B cell (primary cell): ENCODE measurements around the gene LRP5. TPM values are rescaled to one million over a fixed set of nuclear protein-coding genes. Genes with fewer than 3 reads are reported as not detected.

Experiments
- ATAC-seq: fragments of 200-7000 bp; cut with Tn5 transposase; one replicate; pipeline ENCODE4 v1.10.0; 2021; ENCODE audit warnings: low read depth, mild to moderate bottlenecking, moderate number of reproducible peaks, moderate library complexity
- CTCF ChIA-PET: fragments of 350-600 bp; sonication (Branson Sonifier 250); formaldehyde crosslinking; loops from one replicate; lab custom pipeline; 2021; ENCODE audit warnings: antibody characterized with exemption, inconsistent platforms; lab: Charles Lee
- POLR2A ChIA-PET: fragments of 350-600 bp; sonication (Branson Sonifier 250); formaldehyde crosslinking; loops from one replicate; lab custom pipeline; 2021; ENCODE audit warnings: antibody characterized with exemption; lab: Charles Lee
- DNase-seq: peaks from one replicate; pipeline ENCODE4 v3.0.0; 2013
- H2AFZ ChIP-seq: 2 replicates; pipeline ENCODE4 v1.6.1; 2012; ENCODE audit warnings: mild to moderate bottlenecking, low read depth, low read length; ENCODE audit not compliant: insufficient read depth, poor library complexity, severe bottlenecking
- H3K27ac ChIP-seq, 2 donors: 1 replicate in 1 of 2; 2 replicates in 1 of 2; pipeline ENCODE4 v1.5.1; 2012 to 2013; ENCODE audit warnings: low read length in 2 of 2, mild to moderate bottlenecking in 2 of 2, moderate library complexity in 1 of 2
- H3K27me3 ChIP-seq, 4 experiments: fragments of 200-600 bp in 1 of 4; sonication (generic) in 1 of 4; replicated peaks in 1 of 4; 1 replicate in 2 of 4; 2 replicates in 2 of 4; pipeline versions ENCODE4 v1.6.1 to v1.7.0; 2013 to 2016; ENCODE audit warnings: low read length in 3 of 4, mild to moderate bottlenecking in 2 of 4, mixed read lengths in 1 of 4, moderate library complexity in 1 of 4; ENCODE audit not compliant: insufficient read depth in 4 of 4, control insufficient read depth in 3 of 4; ENCODE audit errors: control extremely low read depth in 1 of 4
- H3K36me3 ChIP-seq, 2 experiments: replicated peaks in 1 of 2; 1 replicate in 1 of 2; 2 replicates in 1 of 2; pipeline versions ENCODE4 v1.6.1 to v1.7.1; 2013; ENCODE audit warnings: low read length in 1 of 2; ENCODE audit not compliant: insufficient read depth in 2 of 2, control insufficient read depth in 1 of 2; ENCODE audit errors: control extremely low read depth in 1 of 2, extremely low read depth in 1 of 2
- H3K4me1 ChIP-seq, 2 donors: fragments of 200-600 bp in 1 of 2; sonication (generic) in 1 of 2; 1 replicate in 1 of 2; 2 replicates in 1 of 2; pipeline versions ENCODE4 v1.5.1 to v1.6.1; 2013 to 2017; ENCODE audit warnings: low read length in 2 of 2; ENCODE audit not compliant: control insufficient read depth in 2 of 2, insufficient read depth in 2 of 2
- H3K4me2 ChIP-seq: replicated peaks from 2 replicates; pipeline ENCODE3; 2012; ENCODE audit warnings: mild to moderate bottlenecking, low read depth, low read length; ENCODE audit not compliant: poor library complexity, severe bottlenecking
- H3K4me3 ChIP-seq, 5 experiments: fragments of 200-600 bp in 1 of 5; sonication (generic) in 1 of 5; 1 replicate in 3 of 5; 2 replicates in 2 of 5; pipeline versions ENCODE4 v1.5.1 to v1.7.0; 2011 to 2016; ENCODE audit warnings: low read length in 4 of 5, mild to moderate bottlenecking in 4 of 5, low read depth in 2 of 5, control low read depth in 1 of 5, moderate library complexity in 1 of 5; ENCODE audit not compliant: insufficient read depth in 1 of 5; ENCODE audit errors: control extremely low read depth in 1 of 5, extremely low read depth in 1 of 5
- H3K79me2 ChIP-seq: fragments of 200-600 bp; sonication (generic); one replicate; pipeline ENCODE4 v1.6.0; 2016; ENCODE audit warnings: low read length; ENCODE audit not compliant: control insufficient read depth, insufficient read depth
- H3K9ac ChIP-seq: fragments of 200-600 bp; sonication (generic); 2 replicates; pipeline ENCODE4 v1.6.1; 2017; ENCODE audit warnings: mild to moderate bottlenecking, low read length, moderate library complexity
- H3K9me3 ChIP-seq, 3 donors: one replicate each; pipeline versions ENCODE4 v1.6.1 to v1.7.1; 2013; ENCODE audit warnings: low read length in 2 of 3; ENCODE audit not compliant: control insufficient read depth in 2 of 3, insufficient read depth in 1 of 3; ENCODE audit errors: control extremely low read depth in 1 of 3
- H4K20me1 ChIP-seq: 2 replicates; pipeline ENCODE4 v1.6.0; 2012; ENCODE audit warnings: mild to moderate bottlenecking, low read length; ENCODE audit not compliant: insufficient read depth, control insufficient read depth, poor library complexity, severe bottlenecking
- H3K27ac Mint-ChIP-seq: one replicate; pipeline ENCODE4 v1.8.0; 2021; ENCODE audit warnings: mixed read lengths
- H3K27me3 Mint-ChIP-seq: one replicate; pipeline ENCODE4 v1.8.0; 2021; ENCODE audit warnings: mixed read lengths
- H3K4me1 Mint-ChIP-seq: one replicate; pipeline ENCODE4 v1.8.0; 2021; ENCODE audit warnings: mixed read lengths
- H3K4me3 Mint-ChIP-seq: one replicate; pipeline ENCODE4 v1.8.0; 2021; ENCODE audit warnings: mixed read lengths
- H3K9me3 Mint-ChIP-seq: one replicate; pipeline ENCODE4 v1.8.0; 2022; ENCODE audit warnings: mixed read lengths; ENCODE audit not compliant: insufficient read depth
- CTCF ChIP-seq: fragments of 200-600 bp; IDR thresholded peaks from one replicate; pipeline ENCODE4 v1.8.0; 2022; ENCODE audit warnings: antibody characterized with exemption, mild to moderate bottlenecking
- EZH2 ChIP-seq: IDR thresholded peaks from 2 replicates; pipeline ENCODE4 v1.6.1; 2012; ENCODE audit warnings: borderline replicate concordance, low read depth, mild to moderate bottlenecking, moderate library complexity, low read length; ENCODE audit not compliant: insufficient read depth, poor library complexity, severe bottlenecking
- WGBS: methylation state at CpG from one replicate; pipeline ENCODE4 v1.1.5; 2013; ENCODE audit warnings: missing lambda C conversion rate; ENCODE audit not compliant: insufficient coverage; 5-methylcytosine and 5-hydroxymethylcytosine counted together
- intact Hi-C: fragments of 100-400 bp; cut with micrococcal nuclease; formaldehyde crosslinking; loops from one replicate; pipeline ENCODE4 v1.10.0; 2022
- polyA plus RNA-seq: library from polyadenylated mRNA; depleted of rRNA; stranded (reverse); fragments of >200 nt; gene quantifications from 2 replicates; pipeline ENCODE4 v1.2.3, GENCODE V29; 2012
- total RNA-seq, 2 donors: library from RNA; stranded (reverse); fragments of 120-200 nt in 1 of 2; gene quantifications; 1 replicate in 1 of 2; 2 replicates in 1 of 2; pipeline versions ENCODE4 v1.2.3 to v1.2.4, GENCODE V29; 2013 to 2022

LRP5 gene
- total and polyA plus RNA-seq, 2 donors (not counting 1 experiment from before 2014, with no cell fraction given), result 2.4 to 13.9 TPM

- H3K4me2 ChIP-seq, result no peak overlapping the region
- intact Hi-C loops, result no loop called here
- no CpG with 5 or more reads among the region's 2 CpGs for WGBS
- TF ChIP-seq CTCF (no peak), EZH2 (no peak)
- ChIA-PET POLR2A (interaction anchor here (0.8 to 1.0 kb wide), 2 partner anchors 16 to 17 kb away, joined by 4 to 7 read pairs; no protein-coding TSS in a partner anchor), CTCF (interaction anchor here (1.0 kb wide), 1 partner anchor 80 kb away, joined by 5 read pairs; no protein-coding TSS in a partner anchor)
- H2AFZ ChIP-seq, result no peak overlapping the region
- Mint-ChIP-seq H3K27ac (no peak overlapping the region), H3K4me1 (peaks cover 23% of the 10 kb centered on the region), H3K4me3 (no peak overlapping the region), H3K9me3 (peaks cover 3% of the 10 kb centered on the region), H3K27me3 (no peaks in the 10 kb centered on the region)
- H3K4me1 ChIP-seq, result peaks cover 18 to 24% of the 10 kb centered on the region in 2 donors
- no peak overlapping the region for H3K9ac ChIP-seq
- H3K79me2 ChIP-seq, result no peaks in the 10 kb centered on the region
- no peak overlapping the region for H3K27ac ChIP-seq
- no peaks in the 10 kb centered on the region for H3K27me3 ChIP-seq
- peaks cover 2 to 16% (median 3%) of the 10 kb centered on the region in 3 donors for H3K9me3 ChIP-seq
- DNase-seq, result no peak
- no peak for ATAC-seq
- no peak overlapping the region for H3K4me3 ChIP-seq
- no peaks in the 10 kb centered on the region for H3K36me3 ChIP-seq
- no peaks in the 10 kb centered on the region for H4K20me1 ChIP-seq
These were observed 22.9 kb upstream of the LRP5 start for GRCh38 chr11:68289456-68289855.

- CTCF ChIA-PET, result interaction anchor here (1.2 to 11.4 kb wide), 3 partner anchors 23 to 36 kb away, joined by 4 to 275 read pairs (median 26); partner anchors contain the start of gene C11orf24
- intact Hi-C loops, result loop anchor here (1.0 kb wide), 1 partner anchor 22 kb away; the partner anchor contains the start of gene C11orf24
- TF ChIP-seq EZH2, result no peak
- TF ChIP-seq CTCF, result no peak
- H3K4me1 ChIP-seq, result peaks cover 46 to 52% of the 10 kb centered on the region in 2 donors
- no peaks in the 10 kb centered on the region for H3K36me3 ChIP-seq
- POLR2A ChIA-PET, result interaction anchor here (1.3 to 2.3 kb wide), 2 partner anchors 14 to 21 kb away, joined by 3 to 10 read pairs; partner anchors contain the start of gene C11orf24
- DNase-seq, result no peak
- peak overlapping the region; percentile 69 for H3K4me3 Mint-ChIP-seq
- peak overlapping the region; percentile 25 to 70 for H3K27ac ChIP-seq
- WGBS, result 43% methylated on average over 1 of the region's 2 CpGs
- peaks cover 1 to 16% (median 3%) of the 10 kb centered on the region in 3 donors for H3K9me3 ChIP-seq
- peaks cover 6% of the 10 kb centered on the region for H3K79me2 ChIP-seq
- no peaks in the 10 kb centered on the region for H3K9me3 Mint-ChIP-seq
- peak overlapping the region in 3 of 5 experiments; percentile 31 to 57 (median 35) for H3K4me3 ChIP-seq
- H3K4me2 ChIP-seq, result peak overlapping the region; percentile 68
- no peaks in the 10 kb centered on the region for H3K27me3 Mint-ChIP-seq
- H3K27me3 ChIP-seq, result no peaks in the 10 kb centered on the region
- H3K4me1 Mint-ChIP-seq, result peaks cover 47% of the 10 kb centered on the region
- H4K20me1 ChIP-seq, result no peaks in the 10 kb centered on the region
- H3K27ac Mint-ChIP-seq, result peak overlapping the region; percentile 61
- no peak for ATAC-seq
- H3K9ac ChIP-seq, result peak overlapping the region; percentile 48
- H2AFZ ChIP-seq, result peak overlapping the region; percentile 31
These were observed 18.7 kb upstream of the LRP5 start for GRCh38 chr11:68293708-68294107.
